HepG2 (cell line): ENCODE measurements around the gene RRAD. TPM values are rescaled to one million over a fixed set of nuclear protein-coding genes. Genes with fewer than 3 reads are reported as not detected.

Experiments used
- ATAC-seq: fragments of 200-7000 bp; cut with Tn5 transposase; 3 replicates; pipeline ENCODE4 v1.9.1; 2020; ENCODE audit warnings: mild to moderate bottlenecking, moderate library complexity
- BruUV-seq: library from RNA; stranded (reverse); fragments of 400-500 nt; replicated peaks from 2 replicates; lab custom pipeline; 2021; lab: Mats Ljungman, UMichigan
- CTCF ChIA-PET: fragments of 300-600 bp; formaldehyde crosslinking; extraction: SDS; loops from one replicate; lab custom pipeline; 2021; ENCODE audit warnings: low total read pairs, inconsistent platforms, low intra/inter-chr PET ratio; lab: Yijun Ruan, JAX
- POLR2A ChIA-PET: fragments of 350-600 bp; sonication (Branson Sonifier 250); formaldehyde crosslinking; loops from one replicate; lab custom pipeline; 2020; ENCODE audit warnings: antibody characterized with exemption, inconsistent platforms; lab: Yijun Ruan, JAX
- DNase-seq: peaks from one replicate; pipeline ENCODE4 v3.0.0-alpha.2; 2015; ENCODE audit warnings: low spot score
- FAIRE-seq: peaks from 3 replicates; lab custom pipeline; 2011; peaks lifted over from hg19 to GRCh38; lab: Jason Lieb, UNC
- H2AFZ ChIP-seq: one replicate; pipeline ENCODE4 v1.6.1; 2011; ENCODE audit warnings: low read length, inconsistent platforms
- H3K27ac ChIP-seq: fragments of 300-600 bp; 3 replicates; pipeline ENCODE4 v1.8.0; 2011; ENCODE audit warnings: mixed run types, mild to moderate bottlenecking, mixed read lengths, low read length, inconsistent platforms; ENCODE audit not compliant: insufficient read depth; ENCODE audit errors: extremely low read length
- H3K27me3 ChIP-seq, 2 experiments: fragments of 200-600 bp in 1 of 2; 2 replicates in 1 of 2; 3 replicates in 1 of 2; pipeline versions ENCODE4 v1.6.0 to v1.8.0; 2011; ENCODE audit warnings: low read length in 2 of 2, mild to moderate bottlenecking in 2 of 2, moderate library complexity in 2 of 2, inconsistent platforms in 1 of 2; ENCODE audit not compliant: insufficient read depth in 2 of 2, control insufficient read depth in 1 of 2
- H3K36me3 ChIP-seq, 2 experiments: fragments of 200-600 bp in 1 of 2; replicated peaks in 1 of 2; 2 replicates in 1 of 2; 3 replicates in 1 of 2; pipeline versions ENCODE4 v1.5.1 to v1.8.0; 2011; ENCODE audit warnings: low read length in 2 of 2, inconsistent platforms in 1 of 2; ENCODE audit not compliant: insufficient read depth in 2 of 2, control insufficient read depth in 1 of 2
- H3K4me1 ChIP-seq: 2 replicates; pipeline ENCODE4 v1.5.1; 2012; ENCODE audit warnings: low read length, inconsistent platforms; ENCODE audit not compliant: insufficient read depth
- H3K4me2 ChIP-seq: 2 replicates; pipeline ENCODE4 v1.6.0; 2011; ENCODE audit warnings: low read depth, low read length, inconsistent platforms
- H3K4me3 ChIP-seq, 3 experiments: fragments of 200-600 bp in 1 of 3; sonication (generic), shearing (Covaris generic) in 1 of 3; replicated peaks in 1 of 3; 2 replicates each; pipeline ENCODE4 v1.5.1; 2011 to 2016; ENCODE audit warnings: low read length in 3 of 3, inconsistent platforms in 2 of 3, low read depth in 2 of 3, mild to moderate bottlenecking in 2 of 3, control low read depth in 1 of 3, mixed read lengths in 1 of 3; ENCODE audit not compliant: insufficient read depth in 1 of 3
- H3K79me2 ChIP-seq: one replicate; pipeline ENCODE4 v1.6.1; 2011; ENCODE audit warnings: low read length, inconsistent platforms; ENCODE audit not compliant: insufficient read depth
- H3K9ac ChIP-seq: 2 replicates; pipeline ENCODE4 v1.6.0; 2011; ENCODE audit warnings: mild to moderate bottlenecking, low read depth, low read length, inconsistent platforms; ENCODE audit not compliant: insufficient read depth
- H3K9me3 ChIP-seq: 2 replicates; pipeline ENCODE4 v1.5.1; 2012; ENCODE audit warnings: mild to moderate bottlenecking, low read length
- H4K20me1 ChIP-seq: 2 replicates; pipeline ENCODE4 v1.6.0; 2011; ENCODE audit warnings: inconsistent platforms, mild to moderate bottlenecking, low read length, moderate library complexity; ENCODE audit not compliant: insufficient read depth
- BORCS8-MEF2B ChIP-seq: sonication (generic); formaldehyde crosslinking; IDR thresholded peaks from 2 replicates; pipeline ENCODE4 v1.8.0; 2022; ENCODE audit warnings: mild to moderate bottlenecking, missing genetic modification reagents
- DBP ChIP-seq: sonication (generic); formaldehyde crosslinking; IDR thresholded peaks from 2 replicates; pipeline ENCODE4 v1.4.0; 2020; ENCODE audit warnings: missing genetic modification reagents; ENCODE audit errors: not compliant biosample characterization
- DZIP1 ChIP-seq: sonication (generic); formaldehyde crosslinking; IDR thresholded peaks from 2 replicates; pipeline ENCODE4 v1.5.0; 2020; ENCODE audit warnings: mild to moderate bottlenecking, missing genetic modification reagents
- POGZ ChIP-seq: sonication (generic); formaldehyde crosslinking; IDR thresholded peaks from 2 replicates; pipeline ENCODE4 v1.4.0; 2020; ENCODE audit warnings: mild to moderate bottlenecking, missing genetic modification reagents
- STAG1 ChIP-seq: sonication (generic); formaldehyde crosslinking; IDR thresholded peaks from 2 replicates; pipeline ENCODE4 v1.4.0; 2020; ENCODE audit warnings: missing genetic modification reagents
- TEF ChIP-seq: sonication (generic); formaldehyde crosslinking; IDR thresholded peaks from 2 replicates; pipeline ENCODE4 v1.5.0; 2020; ENCODE audit warnings: missing genetic modification reagents
- TERF1 ChIP-seq: sonication (generic); formaldehyde crosslinking; IDR thresholded peaks from 2 replicates; pipeline ENCODE4 v1.8.0; 2022; ENCODE audit warnings: mild to moderate bottlenecking, missing genetic modification reagents, moderate library complexity
- WIZ ChIP-seq: sonication (generic); formaldehyde crosslinking; IDR thresholded peaks from 2 replicates; pipeline ENCODE4 v1.5.1; 2020; ENCODE audit warnings: mild to moderate bottlenecking, missing genetic modification reagents
- ZBTB25 ChIP-seq: IDR thresholded peaks from 2 replicates; pipeline ENCODE4 v1.6.1; 2018; ENCODE audit warnings: missing genetic modification reagents
- ZNF275 ChIP-seq: sonication (generic); formaldehyde crosslinking; IDR thresholded peaks from 2 replicates; pipeline ENCODE4 v1.8.0; 2022; ENCODE audit warnings: missing genetic modification reagents, mild to moderate bottlenecking, inconsistent platforms, borderline replicate concordance
- ZNF337 ChIP-seq: sonication (generic); formaldehyde crosslinking; IDR thresholded peaks from 2 replicates; pipeline ENCODE4 v1.5.1; 2020; ENCODE audit warnings: missing genetic modification reagents, low read depth, mild to moderate bottlenecking, borderline replicate concordance
- ZNF562 ChIP-seq: sonication (generic); formaldehyde crosslinking; IDR thresholded peaks from 2 replicates; pipeline ENCODE4 v1.8.0; 2022; ENCODE audit warnings: missing genetic modification reagents, borderline replicate concordance
- ZNF580 ChIP-seq: IDR thresholded peaks from 2 replicates; pipeline ENCODE4 v1.6.1; 2016; ENCODE audit warnings: low read depth, borderline replicate concordance
- ZNF841 ChIP-seq: sonication (generic); formaldehyde crosslinking; IDR thresholded peaks from 2 replicates; pipeline ENCODE4 v1.8.1; 2023; ENCODE audit warnings: missing genetic modification reagents, borderline replicate concordance
- WGBS: methylation state at CpG from one replicate; pipeline ENCODE4 v1.1.6; 2017; ENCODE audit warnings: low lambda C conversion rate; 5-methylcytosine and 5-hydroxymethylcytosine counted together
- in situ Hi-C: cut with HindIII; loops from 2 replicates; pipeline ENCODE4 v1.10.0; 2017; ENCODE audit warnings: low pct_unique_long_range_greater_than_20kb; ENCODE audit not compliant: extremely low pct_ligation_motif_present
- intact Hi-C: fragments of 100-400 bp; cut with micrococcal nuclease; formaldehyde crosslinking; loops from one replicate; pipeline ENCODE4 v1.10.0; 2022; ENCODE audit not compliant: unreplicated experiment
- polyA plus RNA-seq, 8 experiments: library from polyadenylated mRNA; depleted of rRNA in 3 of 8; stranded (reverse) in 7 of 8; unstranded in 1 of 8; fragments of >200 nt; fragmentation: Illumina TruSeq in 4 of 8; extraction: Trizol in 4 of 8; gene quantifications; 2 replicates each; pipeline versions ENCODE4 v1.2.1 to v1.2.3, GENCODE V29; 2011 to 2016; ENCODE audit warnings: low read depth in 4 of 8, missing spikeins in 1 of 8, mixed read lengths in 1 of 8; ENCODE audit not compliant: insufficient read depth in 1 of 8
- total RNA-seq, 5 experiments: library from RNA; depleted of rRNA; stranded (reverse); fragments of >200 nt; fragmentation: Illumina TruSeq; extraction: Trizol; gene quantifications; 2 replicates each; pipeline ENCODE4 v1.2.3, GENCODE V29; 2016; ENCODE audit warnings: low read depth in 1 of 5

Gene RRAD
- total and polyA plus RNA-seq, 2 of the 13 experiments (the other 11 are each of a cell fraction or from before 2014, with no cell fraction given) = 0.80 to 1.1 TPM

GRCh38 chr16:66920924-66921680 is 4.2 kb downstream of the RRAD start (continued):
- TF ChIP-seq DZIP1 (CRISPR knock-in tag) (no peak), ZNF562 (no peak)
- TF ChIP-seq, all 625 proteins: peak for 0

- Histone ChIP-seq H3K36me3 (no peaks in the 10 kb centered on the region), H3K4me3 (no peak overlapping the region), H3K79me2 (no peaks in the 10 kb centered on the region), H3K9ac (no peak overlapping the region), H3K4me2 (no peak overlapping the region), H3K9me3 (no peaks in the 10 kb centered on the region), H3K4me1 (peaks cover 37% of the 10 kb centered on the region), H3K27ac (no peak overlapping the region), H2AFZ (no peak overlapping the region), H3K27me3 (peaks cover 0 to 8% of the 10 kb centered on the region in 2 experiments; a peak in 4 of 5 replicates), H4K20me1 (no peaks in the 10 kb centered on the region)
- intact Hi-C loops = no loop called here
- DNase-seq = no peak
- in situ Hi-C loops = no loop called here
- ChIA-PET POLR2A (interaction anchor here (1.8 to 7.3 kb wide), 3 partner anchors 11 to 18 kb away, joined by 5 to 86 read pairs (median 10); no protein-coding TSS in a partner anchor), CTCF (no interaction called here)
- ATAC-seq = no peak
- WGBS = 35% methylated on average over 2 of the region's 2 CpGs
- no TSS peak for BruUV-seq
- FAIRE-seq = no peak
- TF ChIP-seq STAG1 (CRISPR knock-in tag) (no peak), ZBTB25 (CRISPR knock-in tag) (no peak), TEF (CRISPR knock-in tag) (no peak), BORCS8-MEF2B (no peak), DBP (CRISPR knock-in tag) (no peak), POGZ (CRISPR knock-in tag) (no peak), ZNF841 (CRISPR knock-in tag) (no peak), ZNF580 (CRISPR knock-in tag) (no peak), ZNF337 (CRISPR knock-in tag) (no peak), TERF1 (CRISPR knock-in tag) (no peak), ZNF275 (CRISPR knock-in tag) (no peak), WIZ (CRISPR knock-in tag) (no peak)
Measured at GRCh38 chr16:66920299-66920590, 5.1 kb downstream of the RRAD start.
